Mucosa of rectum (tissue), 2 donors: ENCODE measurements around the gene TUBB.

Experiments used
- H3K27ac ChIP-seq, 2 donors: one replicate each; pipeline ENCODE4 v1.7.0; 2013; ENCODE audit warnings: inconsistent platforms in 2 of 2, low read depth in 2 of 2, low read length in 2 of 2
- H3K27me3 ChIP-seq, 2 donors: one replicate each; pipeline ENCODE4 v1.7.0; 2013; ENCODE audit warnings: low read length in 2 of 2; ENCODE audit not compliant: control insufficient read depth in 2 of 2, insufficient read depth in 2 of 2
- H3K36me3 ChIP-seq, 2 donors: one replicate each; pipeline ENCODE4 v1.7.0; 2013; ENCODE audit warnings: low read length in 2 of 2; ENCODE audit not compliant: control insufficient read depth in 2 of 2, insufficient read depth in 2 of 2
- H3K4me1 ChIP-seq, 2 donors: one replicate each; pipeline ENCODE4 v1.7.0; 2013; ENCODE audit warnings: low read length in 2 of 2, mild to moderate bottlenecking in 1 of 2; ENCODE audit not compliant: control insufficient read depth in 2 of 2, insufficient read depth in 2 of 2
- H3K4me3 ChIP-seq, 2 donors: one replicate each; pipeline ENCODE4 v1.7.0; 2013; ENCODE audit warnings: low read length in 2 of 2
- H3K9ac ChIP-seq, 2 donors: one replicate each; pipeline ENCODE4 v1.7.0; 2013; ENCODE audit warnings: low read length in 2 of 2, low read depth in 1 of 2, mild to moderate bottlenecking in 1 of 2
- H3K9me3 ChIP-seq, 2 donors: one replicate each; pipeline ENCODE4 v1.7.0; 2013; ENCODE audit warnings: low read length in 2 of 2; ENCODE audit not compliant: control insufficient read depth in 2 of 2
- donor health status: healthy.
- donor health status: Normal muscosa, but diverticular disease.

Gene TUBB

GRCh38 chr6:30687659-30688431 lies 32.3 kb upstream of the TUBB start:
- Histone ChIP-seq H3K4me1 (peaks cover 36 to 46% of the 10 kb centered on the region in 2 donors), H3K4me3 (peak overlapping the region; percentile 68 to 72), H3K36me3 (no peaks in the 10 kb centered on the region), H3K27me3 (peaks cover 0 to 3% of the 10 kb centered on the region in 2 donors), H3K9ac (peak overlapping the region; percentile 68 to 78), H3K9me3 (no peaks in the 10 kb centered on the region), H3K27ac (peak overlapping the region; percentile 88 to 97)

GRCh38 chr6:30688569-30688968 lies 31.6 kb upstream of the TUBB start:
- Histone ChIP-seq H3K27ac (peak overlapping the region; percentile 88 to 97), H3K9ac (no peak overlapping the region), H3K4me3 (peak overlapping the region in 1 of 2 donors; percentile 72), H3K9me3 (no peaks in the 10 kb centered on the region), H3K36me3 (no peaks in the 10 kb centered on the region), H3K4me1 (peaks cover 36 to 38% of the 10 kb centered on the region in 2 donors), H3K27me3 (peaks cover 0 to 3% of the 10 kb centered on the region in 2 donors)

- peaks cover 0 to 3% of the 10 kb centered on the region in 2 donors for H3K27me3 ChIP-seq
- H3K27ac ChIP-seq = peak overlapping the region in 1 of 2 donors; percentile 97
- no peaks in the 10 kb centered on the region for H3K36me3 ChIP-seq
- peak overlapping the region in 1 of 2 donors; percentile 86 for H3K4me3 ChIP-seq
- H3K4me1 ChIP-seq = peaks cover 36 to 38% of the 10 kb centered on the region in 2 donors
- peak overlapping the region in 1 of 2 donors; percentile 26 for H3K9ac ChIP-seq
- no peaks in the 10 kb centered on the region for H3K9me3 ChIP-seq
Measured at GRCh38 chr6:30689022-30689865, 30.9 kb upstream of the TUBB start.

- H3K9ac ChIP-seq = peak overlapping the region; percentile 26 to 54
- H3K4me3 ChIP-seq = peak overlapping the region; percentile 86 to 96
- H3K4me1 ChIP-seq = peaks cover 32 to 36% of the 10 kb centered on the region in 2 donors
- peak overlapping the region; percentile 79 to 97 for H3K27ac ChIP-seq
- no peaks in the 10 kb centered on the region for H3K36me3 ChIP-seq
- H3K9me3 ChIP-seq = no peaks in the 10 kb centered on the region
- H3K27me3 ChIP-seq = peaks cover 0 to 3% of the 10 kb centered on the region in 2 donors
Measured at GRCh38 chr6:30689985-30690384, 30.2 kb upstream of the TUBB start.

- Histone ChIP-seq H3K27ac (peak within 1 kb of the TSS; percentile 79 to 97), H3K36me3 (no peaks in the 10 kb centered on the region), H3K4me3 (peak within 1 kb of the TSS; percentile 86 to 96), H3K4me1 (peaks cover 27 to 33% of the 10 kb centered on the region in 2 donors), H3K27me3 (peaks cover 0 to 3% of the 10 kb centered on the region in 2 donors), H3K9me3 (no peaks in the 10 kb centered on the region), H3K9ac (peak within 1 kb of the TSS; percentile 26 to 54)
Measured at GRCh38 chr6:30690403-30691207, 29.5 kb upstream of the TUBB start, which contains the start of gene NRM. NRM (minus strand) TSS chr6:30690984; CDS start chr6:30690974, 10 bp downstream.

- H3K27me3 ChIP-seq = no peaks in the 10 kb centered on the region
- H3K27ac ChIP-seq = peak overlapping the region; percentile 79 to 97
- H3K9ac ChIP-seq = peak overlapping the region in 1 of 2 donors; percentile 26
- H3K4me1 ChIP-seq = peaks cover 20 to 29% of the 10 kb centered on the region in 2 donors
- H3K4me3 ChIP-seq = peak overlapping the region; percentile 86 to 96
- H3K9me3 ChIP-seq = no peaks in the 10 kb centered on the region
- H3K36me3 ChIP-seq = no peaks in the 10 kb centered on the region
Measured at GRCh38 chr6:30691208-30691847, 28.8 kb upstream of the TUBB start.

- peaks cover 2 to 3% of the 10 kb centered on the region in 2 donors for H3K4me1 ChIP-seq
- no peaks in the 10 kb centered on the region for H3K27me3 ChIP-seq
- H3K27ac ChIP-seq = no peak overlapping the region
- H3K9me3 ChIP-seq = no peaks in the 10 kb centered on the region
- H3K4me3 ChIP-seq = no peak overlapping the region
- no peaks in the 10 kb centered on the region for H3K36me3 ChIP-seq
- H3K9ac ChIP-seq = no peak overlapping the region
Measured at GRCh38 chr6:30696432-30696831, 23.7 kb upstream of the TUBB start.

GRCh38 chr6:30700340-30700739 lies 19.8 kb upstream of the TUBB start:
- no peak overlapping the region for H3K4me3 ChIP-seq
- H3K36me3 ChIP-seq = peaks cover 6 to 10% of the 10 kb centered on the region in 2 donors
- H3K9ac ChIP-seq = no peak overlapping the region
- no peaks in the 10 kb centered on the region for H3K4me1 ChIP-seq
- no peaks in the 10 kb centered on the region for H3K9me3 ChIP-seq
- H3K27ac ChIP-seq = no peak overlapping the region
- no peaks in the 10 kb centered on the region for H3K27me3 ChIP-seq

GRCh38 chr6:30703011-30703410 lies 17.1 kb upstream of the TUBB start:
- Histone ChIP-seq H3K4me1 (no peaks in the 10 kb centered on the region), H3K36me3 (peaks cover 10 to 18% of the 10 kb centered on the region in 2 donors), H3K4me3 (no peak overlapping the region), H3K9me3 (no peaks in the 10 kb centered on the region), H3K27me3 (no peaks in the 10 kb centered on the region), H3K9ac (no peak overlapping the region), H3K27ac (no peak overlapping the region)
